Measurements from ENCODE around the gene SRPK2.

GRCh38 chr7:105376908-105377533, 11.7 kb downstream of the SRPK2 start:
- TF ChIP-seq CTCF (conservative IDR thresholded peaks at IDR 0.05; ENCODE audit: low read depth, low read length): no peak
- no peak for TF ChIP-seq EZH2 (IDR thresholded peaks at IDR 0.05; ENCODE audit: borderline replicate concordance, low read depth, low read length, poor library complexity, severe bottlenecking)
